ENCODE data around the gene ZBTB16.

ZBTB16 gene

GRCh38 chr11:114026355-114026754, 33.2 kb upstream of the ZBTB16 start:
- H2AFZ ChIP-seq, result no peak overlapping the region
- H3K79me2 ChIP-seq, result no peaks in the 10 kb centered on the region
- no peak overlapping the region for H3K27ac ChIP-seq
- H3K4me1 ChIP-seq, result no peaks in the 10 kb centered on the region
- H3K9ac ChIP-seq, result no peak overlapping the region
- H3K9me3 ChIP-seq (ENCODE audit: control insufficient read depth, low read length), result no peaks in the 10 kb centered on the region
- TF ChIP-seq, protein P1, sequence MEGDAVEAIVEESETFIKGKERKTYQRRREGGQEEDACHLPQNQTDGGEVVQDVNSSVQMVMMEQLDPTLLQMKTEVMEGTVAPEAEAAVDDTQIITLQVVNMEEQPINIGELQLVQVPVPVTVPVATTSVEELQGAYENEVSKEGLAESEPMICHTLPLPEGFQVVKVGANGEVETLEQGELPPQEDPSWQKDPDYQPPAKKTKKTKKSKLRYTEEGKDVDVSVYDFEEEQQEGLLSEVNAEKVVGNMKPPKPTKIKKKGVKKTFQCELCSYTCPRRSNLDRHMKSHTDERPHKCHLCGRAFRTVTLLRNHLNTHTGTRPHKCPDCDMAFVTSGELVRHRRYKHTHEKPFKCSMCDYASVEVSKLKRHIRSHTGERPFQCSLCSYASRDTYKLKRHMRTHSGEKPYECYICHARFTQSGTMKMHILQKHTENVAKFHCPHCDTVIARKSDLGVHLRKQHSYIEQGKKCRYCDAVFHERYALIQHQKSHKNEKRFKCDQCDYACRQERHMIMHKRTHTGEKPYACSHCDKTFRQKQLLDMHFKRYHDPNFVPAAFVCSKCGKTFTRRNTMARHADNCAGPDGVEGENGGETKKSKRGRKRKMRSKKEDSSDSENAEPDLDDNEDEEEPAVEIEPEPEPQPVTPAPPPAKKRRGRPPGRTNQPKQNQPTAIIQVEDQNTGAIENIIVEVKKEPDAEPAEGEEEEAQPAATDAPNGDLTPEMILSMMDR (IDR thresholded peaks at IDR 0.05), result no peak
- no peaks in the 10 kb centered on the region for H3K27me3 ChIP-seq (ENCODE audit: control insufficient read depth, insufficient read depth, low read length)
- H3K4me3 ChIP-seq (ENCODE audit: low read depth, low read length), result no peak overlapping the region
- no peaks in the 10 kb centered on the region for H3K36me3 ChIP-seq (ENCODE audit: control insufficient read depth, insufficient read depth, low read length)
- H3K4me2 ChIP-seq (ENCODE audit: low read length), result no peak overlapping the region

DNA sequence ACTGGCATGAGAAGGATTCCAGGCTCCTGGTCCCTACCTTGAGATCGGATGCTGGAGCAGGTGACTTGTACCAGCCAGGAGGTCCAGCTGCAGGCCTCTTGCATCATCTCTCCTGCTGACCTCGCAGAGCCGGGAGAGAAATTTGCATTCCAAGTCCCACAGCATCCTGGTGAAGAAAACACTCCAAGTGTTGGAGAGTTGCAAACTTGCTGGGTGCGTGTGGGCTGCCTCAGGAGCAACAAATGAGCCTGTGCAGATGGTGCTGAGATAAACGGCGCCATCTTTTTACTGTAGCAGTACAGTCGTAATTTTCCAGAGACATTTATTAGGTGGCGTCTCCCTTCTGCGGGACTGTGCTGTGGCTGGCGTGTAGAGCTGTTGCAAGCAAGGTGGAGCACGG, 32.1 kb upstream of the ZBTB16 start:
- Histone ChIP-seq H3K27ac (no peak overlapping the region), H3K27me3 (ENCODE audit: control insufficient read depth, insufficient read depth, low read length) (no peaks in the 10 kb centered on the region), H3K36me3 (ENCODE audit: control insufficient read depth, insufficient read depth, low read length) (no peaks in the 10 kb centered on the region), H3K4me3 (ENCODE audit: low read depth, low read length) (no peak overlapping the region), H3K9ac (no peak overlapping the region), H3K9me3 (ENCODE audit: control insufficient read depth, low read length) (no peaks in the 10 kb centered on the region), H2AFZ (no peak overlapping the region), H3K4me1 (no peaks in the 10 kb centered on the region), H3K79me2 (no peaks in the 10 kb centered on the region), H3K4me2 (ENCODE audit: low read length) (no peak overlapping the region)
- TF ChIP-seq, protein P1 (IDR thresholded peaks at IDR 0.05), result no peak

- H3K4me1 ChIP-seq, result no peaks in the 10 kb centered on the region
- no peak overlapping the region for H3K4me3 ChIP-seq (ENCODE audit: low read depth, low read length)
- no peak overlapping the region for H3K9ac ChIP-seq
- no peaks in the 10 kb centered on the region for H3K9me3 ChIP-seq (ENCODE audit: control insufficient read depth, low read length)
- no peaks in the 10 kb centered on the region for H3K36me3 ChIP-seq (ENCODE audit: control insufficient read depth, insufficient read depth, low read length)
- H2AFZ ChIP-seq, result no peak overlapping the region
- no peak overlapping the region for H3K4me2 ChIP-seq (ENCODE audit: low read length)
- H3K27me3 ChIP-seq (ENCODE audit: control insufficient read depth, insufficient read depth, low read length), result no peaks in the 10 kb centered on the region
- TF ChIP-seq, protein P1 (IDR thresholded peaks at IDR 0.05), result no peak
- no peak overlapping the region for H3K27ac ChIP-seq
- no peaks in the 10 kb centered on the region for H3K79me2 ChIP-seq
Observed at GRCh38 chr11:114027926-114028325, 31.6 kb upstream of the ZBTB16 start.

- Histone ChIP-seq H3K27me3 (ENCODE audit: control insufficient read depth, insufficient read depth, low read length) (no peaks in the 10 kb centered on the region), H3K27ac (no peak overlapping the region), H3K9ac (no peak overlapping the region), H3K4me1 (peaks cover 5% of the 10 kb centered on the region), H3K79me2 (no peaks in the 10 kb centered on the region), H2AFZ (no peak overlapping the region), H3K36me3 (ENCODE audit: control insufficient read depth, insufficient read depth, low read length) (no peaks in the 10 kb centered on the region), H3K4me2 (ENCODE audit: low read length) (no peak overlapping the region), H3K9me3 (ENCODE audit: control insufficient read depth, low read length) (no peaks in the 10 kb centered on the region), H3K4me3 (ENCODE audit: low read depth, low read length) (no peak overlapping the region)
- TF ChIP-seq, protein P1 (IDR thresholded peaks at IDR 0.05), result no peak
Observed at GRCh38 chr11:114031246-114031966, 28.1 kb upstream of the ZBTB16 start.

- H3K9me3 ChIP-seq (ENCODE audit: control insufficient read depth, low read length), result no peaks in the 10 kb centered on the region
- H3K9ac ChIP-seq, result no peak overlapping the region
- peaks cover 5% of the 10 kb centered on the region for H3K4me1 ChIP-seq
- no peaks in the 10 kb centered on the region for H3K27me3 ChIP-seq (ENCODE audit: control insufficient read depth, insufficient read depth, low read length)
- no peak overlapping the region for H3K4me3 ChIP-seq (ENCODE audit: low read depth, low read length)
- H3K27ac ChIP-seq, result no peak overlapping the region
- TF ChIP-seq, protein P1 (IDR thresholded peaks at IDR 0.05), result no peak
- no peaks in the 10 kb centered on the region for H3K79me2 ChIP-seq
- H3K36me3 ChIP-seq (ENCODE audit: control insufficient read depth, insufficient read depth, low read length), result no peaks in the 10 kb centered on the region
- H3K4me2 ChIP-seq (ENCODE audit: low read length), result no peak overlapping the region
- H2AFZ ChIP-seq, result no peak overlapping the region
Observed at GRCh38 chr11:114031967-114032320, 27.6 kb upstream of the ZBTB16 start.

Data from parathyroid adenoma (tissue), 2 donors.